ENCODE measurements around the gene PRODH. TPM values are rescaled to one million over a fixed set of nuclear protein-coding genes. Genes with fewer than 3 reads are reported as not detected.
"Not testable (repeated sequence)": the region's sequence is repeated elsewhere in the genome, so short reads cannot be mapped to it uniquely, and the experiment has no call there.

The PRODH gene
- total and polyA plus RNA-seq, 2 experiments from 2014 or later = 10.0 to 67.4 TPM

DNA sequence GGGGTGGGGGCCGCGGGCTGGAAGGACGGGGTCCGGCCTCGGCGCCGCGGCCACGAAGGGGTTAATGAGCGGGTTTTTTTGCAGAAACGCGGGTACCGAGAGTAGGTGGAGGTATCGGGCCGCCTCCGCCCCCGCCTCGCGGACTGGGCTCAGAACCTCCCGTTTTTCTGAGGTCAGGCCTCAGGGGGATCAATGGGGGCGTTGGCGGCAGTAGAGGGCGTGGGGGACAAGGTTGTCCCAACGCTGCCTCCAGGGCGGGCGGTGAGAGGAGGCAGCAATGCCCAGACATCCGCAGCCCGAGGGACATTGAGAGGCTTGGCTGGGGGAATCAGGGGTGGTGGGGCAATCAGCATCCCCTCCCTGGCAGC, 34.8 kb upstream of the PRODH start:
- no peaks in the 10 kb centered on the region for H3K79me2 ChIP-seq (replicated peaks; ENCODE audit: insufficient read depth)
- Mint-ChIP-seq H3K4me1 (peaks cover 3% of the 10 kb centered on the region; the same call in 2 of the 3 replicates), H3K9me3 (no peaks in the 10 kb centered on the region; the same call in 2 of the 3 replicates), H3K4me3 (peak overlapping the region; percentile 71; the same call in 2 of the 3 replicates), H3K27me3 (ENCODE audit: insufficient read depth, low read depth, poor library complexity) (peaks cover 4% of the 10 kb centered on the region), H3K27ac (no peak overlapping the region), H3K36me3 (ENCODE audit: low read depth) (no peaks in the 10 kb centered on the region)
- peak overlapping the region; percentile 84 for H3K4me3 ChIP-seq
- TF ChIP-seq CTCF (conservative IDR thresholded peaks at IDR 0.05; ENCODE audit: low read depth in 2 of 2) (0 out of 4 replicates have a peak, but pooled peaks of 1 of the 2 experiments have one; percentile 1), JUNB (IDR thresholded peaks at IDR 0.05; ENCODE audit: unreplicated experiment) (no peak)
- no peaks in the 10 kb centered on the region for H3K9me2 ChIP-seq (ENCODE audit: insufficient read depth)
- H2AFZ ChIP-seq = no peak overlapping the region
- no peaks in the 10 kb centered on the region for H3K4me1 ChIP-seq (ENCODE audit: insufficient read depth)
- no peaks in the 10 kb centered on the region for H4K20me1 ChIP-seq (replicated peaks; ENCODE audit: insufficient read depth)
- peak overlapping the region; percentile 84 for H3K4me2 ChIP-seq
- no peaks in the 10 kb centered on the region for H3K36me3 ChIP-seq (ENCODE audit: insufficient read depth)
- no peak overlapping the region for H3K27ac ChIP-seq (ENCODE audit: low read depth)
- ATAC-seq (peak; percentile 11), DNase-seq (ENCODE audit: low spot score) (peak; percentile 57)
- no peaks in the 10 kb centered on the region for H3F3A ChIP-seq (replicated peaks; ENCODE audit: low read depth)
- H3K27me3 ChIP-seq (ENCODE audit: insufficient read depth) = no peaks in the 10 kb centered on the region

- no peak overlapping the region for H3K27ac Mint-ChIP-seq
- H3K4me1 Mint-ChIP-seq = peaks cover 3% of the 10 kb centered on the region; the same call in 2 of the 3 replicates
- H3K4me3 Mint-ChIP-seq = peak overlapping the region; percentile 57; the same call in 1 of the 3 replicates
- no peaks in the 10 kb centered on the region for H4K20me1 ChIP-seq (replicated peaks; ENCODE audit: insufficient read depth)
- H2AFZ ChIP-seq = peak overlapping the region; percentile 59; the same call in 1 of the 2 replicates
- H3K27me3 ChIP-seq (ENCODE audit: insufficient read depth) = no peaks in the 10 kb centered on the region
- no peaks in the 10 kb centered on the region for H3K36me3 ChIP-seq (ENCODE audit: insufficient read depth)
- H3K27me3 Mint-ChIP-seq (ENCODE audit: insufficient read depth, low read depth, poor library complexity) = peaks cover 4% of the 10 kb centered on the region
- no peaks in the 10 kb centered on the region for H3K4me1 ChIP-seq (ENCODE audit: insufficient read depth)
- DNase-seq (ENCODE audit: low spot score) (peak; percentile 86), ATAC-seq (peak; percentile 70)
- TF ChIP-seq JUNB (IDR thresholded peaks at IDR 0.05; ENCODE audit: unreplicated experiment) = no peak
- TF ChIP-seq CTCF (conservative IDR thresholded peaks at IDR 0.05; ENCODE audit: low read depth in 2 of 2) = 0 out of 4 replicates have a peak, but pooled peaks of 1 of the 2 experiments have one; percentile 10
- peak overlapping the region; percentile 84 for H3K4me3 ChIP-seq
- no peaks in the 10 kb centered on the region for H3K9me2 ChIP-seq (ENCODE audit: insufficient read depth)
- no peaks in the 10 kb centered on the region; the same call in 2 of the 3 replicates for H3K9me3 Mint-ChIP-seq
- H3F3A ChIP-seq (replicated peaks; ENCODE audit: low read depth) = no peaks in the 10 kb centered on the region
- H3K36me3 Mint-ChIP-seq (ENCODE audit: low read depth) = no peaks in the 10 kb centered on the region
- H3K27ac ChIP-seq (ENCODE audit: low read depth) = no peak overlapping the region
- H3K79me2 ChIP-seq (replicated peaks; ENCODE audit: insufficient read depth) = no peaks in the 10 kb centered on the region
- H3K4me2 ChIP-seq = peak overlapping the region; percentile 84
Observed at GRCh38 chr22:18970176-18970947, 34.3 kb upstream of the PRODH start.

GRCh38 chr22:18969158-18969942, 33.3 kb upstream of the PRODH start:
- ATAC-seq; H3K36me3 ChIP-seq (ENCODE audit: insufficient read depth); H2AFZ ChIP-seq; H3K27ac ChIP-seq (ENCODE audit: low read depth); H3K36me3 Mint-ChIP-seq (ENCODE audit: low read depth); H3K27me3 Mint-ChIP-seq (ENCODE audit: insufficient read depth, low read depth, poor library complexity); H3F3A ChIP-seq (replicated peaks; ENCODE audit: low read depth); DNase-seq (ENCODE audit: low spot score); H3K27ac Mint-ChIP-seq; H3K79me2 ChIP-seq (replicated peaks; ENCODE audit: insufficient read depth); H3K9me3 Mint-ChIP-seq; H4K20me1 ChIP-seq (replicated peaks; ENCODE audit: insufficient read depth); H3K4me1 ChIP-seq (ENCODE audit: insufficient read depth); H3K9me2 ChIP-seq (ENCODE audit: insufficient read depth); H3K4me1 Mint-ChIP-seq; H3K4me3 ChIP-seq; H3K27me3 ChIP-seq (ENCODE audit: insufficient read depth): not testable (repeated sequence)
- H3K4me3 Mint-ChIP-seq = peak overlapping the region; percentile 58
- H3K4me2 ChIP-seq = peak overlapping the region; percentile 43; the same call in 1 of the 2 replicates

Measured in GM23338 (cell line).